ENCODE data around the gene JUNB.

JUNB gene

DNA sequence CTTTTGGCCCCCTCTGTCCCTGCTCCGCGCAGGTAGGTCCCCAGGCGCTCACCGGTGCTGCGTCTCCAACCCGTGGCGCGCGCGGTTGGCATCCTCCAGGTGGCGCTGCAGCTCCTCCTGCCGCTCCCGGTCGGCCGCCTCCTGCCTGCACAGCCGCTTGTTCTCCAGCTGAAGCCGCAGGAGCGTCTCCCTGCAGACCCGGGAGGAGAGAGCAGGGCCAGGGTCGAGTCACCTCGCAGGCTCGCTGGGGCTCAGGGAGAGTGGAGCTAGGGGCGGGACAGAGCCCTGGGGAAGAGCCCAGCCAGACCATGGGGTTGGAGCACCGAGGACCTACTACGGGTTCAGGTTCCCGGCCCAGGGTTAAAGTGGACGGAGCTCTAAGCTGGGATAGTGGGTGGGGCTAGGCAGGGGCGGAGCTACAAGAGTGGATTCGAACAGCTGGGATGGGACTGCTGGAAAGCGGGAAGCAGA is 25.2 kb upstream of the JUNB start:
- H3K4me3 Mint-ChIP-seq = peak overlapping the region; percentile 5
- H3K36me3 Mint-ChIP-seq (ENCODE audit: low read depth) = no peaks in the 10 kb centered on the region
- no peaks in the 10 kb centered on the region for H3K27me3 Mint-ChIP-seq (ENCODE audit: low read depth)
- no peaks in the 10 kb centered on the region for H3K9me3 Mint-ChIP-seq
- H3K27ac Mint-ChIP-seq = no peak overlapping the region
- peaks cover 3% of the 10 kb centered on the region for H3K4me1 Mint-ChIP-seq (ENCODE audit: low read depth)

DNA sequence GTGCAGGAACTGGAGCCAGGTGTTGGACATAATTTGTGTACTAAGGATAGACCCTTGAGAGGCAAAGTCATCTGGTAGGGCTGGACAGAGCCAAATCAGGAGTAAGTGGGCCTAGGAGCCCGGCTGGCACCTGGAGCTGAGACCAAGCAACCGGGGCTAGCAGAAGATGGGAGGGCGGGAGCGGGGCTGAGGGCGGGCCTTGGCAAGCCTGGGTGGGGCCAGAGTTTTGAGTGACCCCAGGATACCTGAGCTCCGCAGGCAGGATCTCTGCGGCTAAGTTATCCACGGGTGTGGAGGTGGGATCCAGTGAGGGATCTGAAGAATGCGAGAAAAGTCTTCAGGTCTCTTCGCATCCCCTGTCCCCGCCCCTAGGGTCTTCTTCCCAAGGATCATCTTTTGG is 24.1 kb upstream of the JUNB start:
- Mint-ChIP-seq H3K36me3 (ENCODE audit: low read depth) (no peaks in the 10 kb centered on the region), H3K9me3 (no peaks in the 10 kb centered on the region), H3K27ac (no peak overlapping the region), H3K27me3 (ENCODE audit: low read depth) (no peaks in the 10 kb centered on the region), H3K4me3 (no peak overlapping the region), H3K4me1 (ENCODE audit: low read depth) (peaks cover 3% of the 10 kb centered on the region)

DNA sequence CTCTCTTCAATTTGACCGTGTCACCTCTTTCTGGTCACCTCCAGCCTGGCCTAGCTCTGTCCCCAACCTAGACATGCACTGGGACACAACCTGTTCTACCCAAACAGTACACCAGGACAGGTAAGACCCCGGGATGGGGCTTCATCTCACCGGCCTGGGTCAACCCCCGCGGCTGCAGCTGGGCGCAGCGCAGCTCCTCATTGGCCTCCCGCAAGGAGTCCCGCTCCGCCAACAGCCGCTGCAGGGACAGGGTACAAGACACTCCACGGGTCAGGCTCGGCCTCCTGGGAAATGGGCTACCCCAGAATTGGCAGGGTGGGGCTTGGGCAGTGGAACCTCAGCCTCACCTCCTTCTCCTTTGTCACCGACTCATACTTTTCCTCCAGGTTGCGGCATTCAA is 23.6 kb upstream of the JUNB start:
- Mint-ChIP-seq H3K9me3 (no peaks in the 10 kb centered on the region), H3K36me3 (ENCODE audit: low read depth) (no peaks in the 10 kb centered on the region), H3K27me3 (ENCODE audit: low read depth) (no peaks in the 10 kb centered on the region), H3K27ac (no peak overlapping the region), H3K4me3 (no peak overlapping the region), H3K4me1 (ENCODE audit: low read depth) (peaks cover 3% of the 10 kb centered on the region)

- Mint-ChIP-seq H3K4me1 (ENCODE audit: low read depth) (peaks cover 5% of the 10 kb centered on the region), H3K27me3 (ENCODE audit: low read depth) (no peaks in the 10 kb centered on the region), H3K4me3 (no peak overlapping the region), H3K9me3 (no peaks in the 10 kb centered on the region), H3K27ac (no peak overlapping the region), H3K36me3 (ENCODE audit: low read depth) (no peaks in the 10 kb centered on the region)
Measured at GRCh38 chr19:12769689-12770088, 21.6 kb upstream of the JUNB start.

GRCh38 chr19:12770922-12771321 is 20.4 kb upstream of the JUNB start:
- Mint-ChIP-seq H3K9me3 (no peaks in the 10 kb centered on the region), H3K27ac (no peak overlapping the region), H3K4me3 (no peak overlapping the region), H3K27me3 (ENCODE audit: low read depth) (no peaks in the 10 kb centered on the region), H3K36me3 (ENCODE audit: low read depth) (no peaks in the 10 kb centered on the region), H3K4me1 (ENCODE audit: low read depth) (peaks cover 5% of the 10 kb centered on the region)

DNA sequence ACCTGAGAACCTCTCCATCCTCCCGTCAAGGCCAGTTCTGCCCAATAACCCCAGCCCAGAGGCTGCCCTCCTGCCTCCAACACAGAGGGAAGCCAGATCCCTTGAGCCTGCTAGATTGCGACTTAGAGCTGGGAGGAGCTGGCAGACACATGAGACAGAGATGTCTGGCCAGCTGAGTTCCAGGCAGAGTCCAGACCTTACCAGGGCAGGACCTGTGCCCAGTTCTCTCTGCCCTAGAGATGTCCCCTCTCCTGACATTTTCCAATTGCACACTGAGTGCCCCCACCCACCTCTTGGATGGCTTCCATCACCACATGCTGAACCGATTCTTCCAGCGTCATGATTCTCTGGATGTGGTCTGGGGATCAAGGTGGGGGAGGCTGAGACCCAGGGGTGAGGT is 19.0 kb upstream of the JUNB start:
- Mint-ChIP-seq H3K4me3 (no peak overlapping the region), H3K27me3 (ENCODE audit: low read depth) (no peaks in the 10 kb centered on the region)

DNA sequence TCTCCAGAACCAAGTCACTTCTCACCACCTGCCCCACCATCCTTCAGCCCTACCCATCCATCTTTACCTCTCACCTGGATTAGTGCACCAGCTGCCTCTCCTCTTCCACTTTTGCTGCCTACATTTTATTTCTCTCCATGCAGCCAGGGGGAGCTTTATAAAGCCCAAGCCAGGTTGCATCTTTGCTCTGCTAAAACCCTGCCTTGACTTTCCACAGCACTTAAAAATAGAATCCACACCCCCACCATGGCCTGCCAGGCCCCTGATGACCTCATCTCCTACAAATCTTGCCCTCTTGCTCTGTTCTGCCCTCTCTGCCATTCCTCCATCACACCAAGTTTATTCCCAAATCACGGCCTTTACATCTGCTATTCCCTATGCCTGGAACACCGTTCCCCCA is 17.7 kb upstream of the JUNB start:
- Mint-ChIP-seq H3K4me3 (no peak overlapping the region), H3K4me1 (ENCODE audit: low read depth) (peaks cover 11% of the 10 kb centered on the region), H3K27me3 (ENCODE audit: low read depth) (no peaks in the 10 kb centered on the region), H3K36me3 (ENCODE audit: low read depth) (no peaks in the 10 kb centered on the region), H3K27ac (no peak overlapping the region), H3K9me3 (no peaks in the 10 kb centered on the region)

More for the DNA sequence above, 19.0 kb upstream of the JUNB start:
- Mint-ChIP-seq H3K4me1 (ENCODE audit: low read depth) (peaks cover 5% of the 10 kb centered on the region), H3K9me3 (no peaks in the 10 kb centered on the region), H3K36me3 (ENCODE audit: low read depth) (no peaks in the 10 kb centered on the region), H3K27ac (no peak overlapping the region)

DNA sequence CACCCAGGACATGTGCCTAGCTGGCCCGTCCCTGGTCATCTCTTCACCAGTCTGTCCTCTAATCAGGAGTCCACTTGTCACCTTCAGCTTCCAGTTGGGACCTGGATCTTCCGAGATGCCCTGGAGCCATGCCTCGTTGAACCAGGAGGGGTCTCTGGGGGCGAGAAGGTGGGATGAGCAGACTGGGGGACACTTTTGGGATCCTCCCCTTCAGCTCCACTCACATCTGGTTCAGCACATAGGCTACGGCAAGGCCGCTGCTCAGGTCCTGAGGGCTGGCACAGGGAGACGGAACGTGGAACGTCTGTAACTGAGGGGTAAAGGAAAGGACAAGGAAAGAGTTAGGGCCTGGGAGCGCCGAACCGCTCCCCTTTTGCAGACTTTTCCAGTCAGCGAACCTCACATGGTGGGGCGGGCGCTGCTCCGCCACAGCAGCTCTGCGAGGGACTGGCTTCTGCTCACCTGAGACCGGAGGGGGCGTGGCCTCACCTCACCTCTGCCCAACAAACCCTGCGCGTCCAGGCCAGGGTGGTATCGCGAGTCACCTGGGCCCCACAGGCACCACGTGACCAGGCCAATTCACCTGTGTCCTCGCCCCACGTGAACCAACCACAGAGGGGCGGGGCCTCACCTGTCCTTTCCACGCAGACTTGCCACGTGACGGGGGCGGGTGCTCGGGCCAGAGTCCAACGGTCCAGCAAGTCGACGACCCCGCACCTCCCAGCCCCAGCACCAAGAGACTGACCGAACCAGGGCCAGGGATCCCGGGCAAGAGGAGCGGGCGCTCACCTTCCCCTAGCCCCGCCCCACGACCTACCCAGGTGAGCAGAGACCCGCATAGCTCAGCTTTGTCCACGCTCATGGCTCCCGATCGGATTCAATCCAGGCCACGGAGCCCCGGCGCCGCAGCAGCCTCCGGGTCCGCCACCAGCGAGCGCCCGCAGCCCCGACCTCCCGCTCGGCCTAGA is 16.4 kb upstream of the JUNB start, which contains the start of gene HOOK2:
TSS of gene HOOK2 (minus strand) at position 965 of the 968 bp plus-strand sequence. CDS start at position 862, 103 bp downstream.
- H3K4me1 Mint-ChIP-seq (ENCODE audit: low read depth) = peaks cover 19% of the 10 kb centered on the region
- no peaks in the 10 kb centered on the region for H3K36me3 Mint-ChIP-seq (ENCODE audit: low read depth)
- H3K27ac Mint-ChIP-seq = peak within 1 kb of the TSS; percentile 82
- H3K9me3 Mint-ChIP-seq = no peaks in the 10 kb centered on the region
- H3K4me3 Mint-ChIP-seq = peak within 1 kb of the TSS; percentile 72
- no peaks in the 10 kb centered on the region for H3K27me3 Mint-ChIP-seq (ENCODE audit: low read depth)

DNA sequence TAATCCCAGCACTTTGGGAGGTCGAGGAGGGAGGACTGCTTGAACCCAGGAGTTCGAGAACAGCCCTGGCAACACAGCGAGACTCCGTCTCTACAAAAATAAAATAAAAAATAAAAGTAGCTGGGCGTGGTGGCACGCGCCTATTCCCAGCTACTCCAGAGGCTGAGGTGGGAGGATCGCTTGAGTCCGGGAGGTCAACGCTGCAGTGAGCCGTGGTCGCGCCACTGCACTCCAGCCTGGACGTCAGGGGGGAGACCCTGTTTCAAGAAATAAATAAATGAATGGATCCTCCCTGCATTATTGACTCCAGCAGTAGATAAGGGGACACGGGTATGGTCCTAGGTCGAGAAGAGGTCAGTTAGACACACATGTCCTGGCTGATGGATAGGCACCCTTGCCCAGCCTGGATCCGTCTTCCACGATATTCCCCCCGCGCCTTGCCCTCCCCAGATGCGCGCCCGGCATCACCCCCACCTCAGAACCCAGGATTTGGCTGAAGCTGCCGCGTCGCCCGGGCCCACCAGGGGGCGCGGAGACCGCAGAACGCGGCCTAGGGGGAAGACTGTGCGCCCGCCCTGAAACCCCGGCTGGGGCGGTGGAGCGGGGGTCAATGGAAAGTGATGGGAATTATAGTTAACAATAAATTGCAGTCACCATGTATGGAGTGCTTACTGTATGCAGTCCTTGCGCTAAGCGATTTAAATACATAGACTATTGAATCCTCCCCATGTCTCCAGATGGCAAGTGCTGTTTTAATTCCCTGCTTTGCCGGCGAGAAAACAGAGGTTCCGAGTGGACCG is 13.9 kb upstream of the JUNB start:
- H3K27ac Mint-ChIP-seq = peak overlapping the region; percentile 88
- H3K9me3 Mint-ChIP-seq = no peaks in the 10 kb centered on the region
- H3K36me3 Mint-ChIP-seq (ENCODE audit: low read depth) = no peaks in the 10 kb centered on the region
- H3K4me1 Mint-ChIP-seq (ENCODE audit: low read depth) = peaks cover 28% of the 10 kb centered on the region
- H3K27me3 Mint-ChIP-seq (ENCODE audit: low read depth) = no peaks in the 10 kb centered on the region
- peak overlapping the region; percentile 82 for H3K4me3 Mint-ChIP-seq

DNA sequence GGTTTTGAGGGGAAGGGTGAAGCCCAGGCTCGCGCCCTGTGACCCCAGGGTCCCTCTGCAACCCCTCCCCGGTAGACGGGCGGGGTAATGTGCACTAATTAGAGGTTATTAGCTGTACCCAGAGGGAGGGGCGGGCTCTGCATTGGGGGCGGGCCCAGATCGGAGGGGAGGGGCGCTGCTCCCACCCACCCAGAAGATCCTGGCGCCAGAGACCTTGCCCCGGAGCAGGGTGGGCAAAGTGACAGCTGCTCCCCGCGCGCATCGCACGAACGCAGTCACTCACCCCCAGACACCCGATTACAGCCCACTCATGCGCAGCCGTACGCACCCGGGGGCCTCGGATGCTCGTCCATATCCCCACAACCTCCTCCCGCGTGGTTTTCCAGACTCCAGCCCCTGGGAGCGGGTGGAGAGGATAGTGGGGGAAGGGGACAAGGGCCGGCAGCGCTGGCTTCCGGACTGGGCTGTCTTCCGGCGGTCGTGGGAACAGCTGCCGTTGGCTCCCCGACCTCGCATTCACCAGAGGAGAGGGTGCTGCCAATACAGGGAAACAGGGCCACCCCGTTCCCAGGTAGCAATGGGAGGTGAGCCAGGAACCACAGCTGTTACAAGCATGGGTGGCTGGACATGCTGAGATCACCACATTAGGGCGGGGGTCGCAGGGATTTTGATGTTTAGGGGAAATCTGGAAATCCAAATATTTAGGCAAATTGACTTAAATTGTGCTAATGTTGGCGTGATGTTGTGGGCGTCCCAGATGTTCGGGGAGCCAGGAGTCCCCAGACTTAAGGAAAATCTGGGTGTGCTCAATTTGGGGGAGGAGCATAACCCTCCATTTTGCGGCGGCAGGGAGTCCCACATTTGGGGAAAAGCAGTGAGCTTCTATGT is 13.0 kb upstream of the JUNB start:
- H3K27ac Mint-ChIP-seq = peak overlapping the region; percentile 88
- peak overlapping the region; percentile 82 for H3K4me3 Mint-ChIP-seq
- H3K4me1 Mint-ChIP-seq (ENCODE audit: low read depth) = peaks cover 28% of the 10 kb centered on the region
- no peaks in the 10 kb centered on the region for H3K9me3 Mint-ChIP-seq
- H3K36me3 Mint-ChIP-seq (ENCODE audit: low read depth) = no peaks in the 10 kb centered on the region
- no peaks in the 10 kb centered on the region for H3K27me3 Mint-ChIP-seq (ENCODE audit: low read depth)

- peak overlapping the region; percentile 88 for H3K27ac Mint-ChIP-seq
- no peaks in the 10 kb centered on the region for H3K9me3 Mint-ChIP-seq
- H3K4me1 Mint-ChIP-seq (ENCODE audit: low read depth) = peaks cover 30% of the 10 kb centered on the region
- H3K4me3 Mint-ChIP-seq = peak overlapping the region; percentile 82
- no peaks in the 10 kb centered on the region for H3K27me3 Mint-ChIP-seq (ENCODE audit: low read depth)
- H3K36me3 Mint-ChIP-seq (ENCODE audit: low read depth) = no peaks in the 10 kb centered on the region
Measured at GRCh38 chr19:12778905-12779161, 12.5 kb upstream of the JUNB start.

- H3K9me3 Mint-ChIP-seq = no peaks in the 10 kb centered on the region
- peak overlapping the region; percentile 78 for H3K27ac Mint-ChIP-seq
- H3K36me3 Mint-ChIP-seq (ENCODE audit: low read depth) = no peaks in the 10 kb centered on the region
- peaks cover 30% of the 10 kb centered on the region for H3K4me1 Mint-ChIP-seq (ENCODE audit: low read depth)
- peak overlapping the region; percentile 68 for H3K4me3 Mint-ChIP-seq
- no peaks in the 10 kb centered on the region for H3K27me3 Mint-ChIP-seq (ENCODE audit: low read depth)
Measured at GRCh38 chr19:12779162-12779993, 11.9 kb upstream of the JUNB start.

DNA sequence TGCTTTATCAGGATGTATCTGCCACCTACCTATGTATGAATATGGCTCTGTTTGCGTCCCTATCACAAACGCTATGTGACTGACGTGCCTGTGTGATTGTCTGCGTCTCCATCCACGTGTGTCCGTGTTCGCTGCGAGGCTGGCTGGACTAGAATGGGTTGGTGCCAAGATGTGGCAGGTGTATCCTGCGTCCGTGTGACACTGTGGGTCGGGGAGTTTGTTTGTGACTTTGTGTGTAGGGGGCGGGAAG is 9.2 kb upstream of the JUNB start:
- Mint-ChIP-seq H3K4me1 (ENCODE audit: low read depth) (peaks cover 29% of the 10 kb centered on the region), H3K27ac (peak overlapping the region; percentile 99), H3K27me3 (ENCODE audit: low read depth) (no peaks in the 10 kb centered on the region), H3K36me3 (ENCODE audit: low read depth) (no peaks in the 10 kb centered on the region), H3K9me3 (no peaks in the 10 kb centered on the region), H3K4me3 (peak overlapping the region; percentile 95)
